Naive B cell (primary cell): Measurements from ENCODE around the gene UCP2. TPM values are rescaled to one million over a fixed set of nuclear protein-coding genes. Genes with fewer than 3 reads are reported as not detected.

Source experiments
- ATAC-seq, 2 donors: fragments of 150-1000 bp; cut with Tn5 transposase; 2 replicates each; pipeline ENCODE4 v1.10.0; 2021; ENCODE audit warnings: low read depth in 2 of 2, mild to moderate bottlenecking in 2 of 2, moderate library complexity in 2 of 2
- DNase-seq: peaks from one replicate; pipeline ENCODE4 v3.0.0; 2022
- H3K27ac Mint-ChIP-seq, 6 donors: one replicate each; pipeline ENCODE4 v1.8.0; 2020 to 2022; ENCODE audit warnings: mild to moderate bottlenecking in 6 of 6, mixed read lengths in 6 of 6, moderate library complexity in 5 of 6, inconsistent platforms in 2 of 6
- H3K27me3 Mint-ChIP-seq, 3 donors: one replicate each; pipeline ENCODE4 v1.8.0; 2021 to 2022; ENCODE audit warnings: mixed read lengths in 3 of 3, mild to moderate bottlenecking in 1 of 3
- H3K36me3 Mint-ChIP-seq, 2 donors: one replicate each; pipeline ENCODE4 v1.8.0; 2020 to 2022; ENCODE audit warnings: mixed read lengths in 2 of 2, inconsistent platforms in 1 of 2, mild to moderate bottlenecking in 1 of 2
- H3K4me1 Mint-ChIP-seq, 3 donors: one replicate each; pipeline ENCODE4 v1.8.0; 2020 to 2022; ENCODE audit warnings: mixed read lengths in 3 of 3, inconsistent platforms in 1 of 3, mild to moderate bottlenecking in 1 of 3, moderate library complexity in 1 of 3
- H3K4me3 Mint-ChIP-seq, 8 donors: one replicate each; pipeline ENCODE4 v1.8.0; 2020 to 2022; ENCODE audit warnings: mild to moderate bottlenecking in 8 of 8, mixed read lengths in 8 of 8, moderate library complexity in 8 of 8, inconsistent platforms in 2 of 8
- H3K9me3 Mint-ChIP-seq, 7 donors: one replicate each; pipeline ENCODE4 v1.8.0; 2020 to 2022; ENCODE audit warnings: mixed read lengths in 7 of 7, mild to moderate bottlenecking in 5 of 7, inconsistent platforms in 2 of 7, moderate library complexity in 1 of 7
- polyA plus RNA-seq, 6 donors: library from polyadenylated mRNA; unstranded; fragments of 300-500 nt; fragmentation: Illumina TruSeq; gene quantifications; one replicate each; pipeline ENCODE4 v1.2.3, GENCODE V29; 2021; ENCODE audit warnings: low read depth in 6 of 6

The UCP2 gene
- polyA plus RNA-seq, 6 donors from 2014 or later: 1,601 to 2,628 (median 2,020) TPM

- ATAC-seq (peak; percentile 66 to 67), DNase-seq (peak; percentile 97)
- Mint-ChIP-seq H3K4me1 (peaks cover 67 to 74% (median 71%) of the 10 kb centered on the region in 3 donors), H3K36me3 (peaks cover 37 to 56% of the 10 kb centered on the region in 2 donors), H3K27ac (peak overlapping the region; percentile 98 to 100 (median 100)), H3K27me3 (no peaks in the 10 kb centered on the region), H3K9me3 (peaks cover 0 to 2% (median 0%) of the 10 kb centered on the region in 7 donors), H3K4me3 (peak overlapping the region; percentile 91 to 100 (median 98))
These were observed 2.4 kb downstream of the UCP2 start for GRCh38 chr11:73980001-73980961.

GRCh38 chr11:73978576-73979086 lies 4.0 kb downstream of the UCP2 start:
- H3K4me3 Mint-ChIP-seq: peak overlapping the region; percentile 83 to 100 (median 97)
- peaks cover 52 to 67% of the 10 kb centered on the region in 2 donors for H3K36me3 Mint-ChIP-seq
- no peak for ATAC-seq
- H3K9me3 Mint-ChIP-seq: peaks cover 0 to 5% (median 0%) of the 10 kb centered on the region in 7 donors
- H3K27ac Mint-ChIP-seq: peak overlapping the region; percentile 95 to 100 (median 98)
- peaks cover 76 to 82% (median 80%) of the 10 kb centered on the region in 3 donors for H3K4me1 Mint-ChIP-seq
- DNase-seq: no peak
- no peaks in the 10 kb centered on the region for H3K27me3 Mint-ChIP-seq

DNA sequence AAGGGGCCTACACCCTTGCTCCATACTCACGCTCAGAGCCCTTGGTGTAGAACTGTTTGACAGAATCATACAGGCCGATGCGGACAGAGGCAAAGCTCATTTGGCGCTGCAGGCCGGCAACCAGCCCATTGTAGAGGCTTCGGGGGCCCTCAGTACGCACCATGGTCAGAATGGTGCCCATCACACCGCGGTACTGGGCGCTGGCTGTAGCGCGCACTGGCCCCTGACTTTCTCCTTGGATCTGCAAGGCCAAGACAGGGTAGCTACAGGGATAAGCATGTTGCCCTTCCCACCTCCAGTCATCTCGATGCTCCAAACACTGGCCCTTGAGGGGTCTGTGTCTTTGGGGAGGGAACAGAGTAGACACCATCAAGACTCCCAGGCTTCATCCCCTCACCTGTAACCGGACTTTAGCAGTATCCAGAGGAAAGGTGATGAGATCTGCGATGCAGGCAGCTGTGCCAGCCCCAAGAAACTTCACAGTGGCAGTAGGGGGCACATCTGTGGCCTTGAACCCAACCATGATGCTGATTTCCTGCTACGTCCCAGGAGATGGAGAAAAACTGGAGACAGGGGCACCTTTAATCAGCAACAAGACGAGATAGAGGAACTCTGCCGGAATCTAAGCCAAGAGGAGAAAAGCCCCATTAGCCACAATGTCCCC lies 4.7 kb downstream of the UCP2 start:
- Mint-ChIP-seq H3K4me3 (peak overlapping the region; percentile 16 to 100 (median 90)), H3K4me1 (peaks cover 75 to 83% (median 82%) of the 10 kb centered on the region in 3 donors), H3K36me3 (peaks cover 52 to 64% of the 10 kb centered on the region in 2 donors), H3K9me3 (peaks cover 0 to 5% (median 0%) of the 10 kb centered on the region in 7 donors), H3K27ac (peak overlapping the region; percentile 74 to 100 (median 98)), H3K27me3 (no peaks in the 10 kb centered on the region)
- DNase-seq (no peak), ATAC-seq (no peak)

- Mint-ChIP-seq H3K27me3 (no peaks in the 10 kb centered on the region), H3K4me1 (peaks cover 80 to 96% (median 84%) of the 10 kb centered on the region in 3 donors), H3K36me3 (peaks cover 48 to 51% of the 10 kb centered on the region in 2 donors), H3K27ac (peak overlapping the region; percentile 67 to 99 (median 94)), H3K4me3 (peak overlapping the region in 7 of 8 donors; percentile 12 to 65 (median 60)), H3K9me3 (peaks cover 0 to 5% (median 0%) of the 10 kb centered on the region in 7 donors)
- no peak for DNase-seq
- no peak for ATAC-seq
These were observed 6.0 kb downstream of the UCP2 start for GRCh38 chr11:73976451-73977151.

DNA sequence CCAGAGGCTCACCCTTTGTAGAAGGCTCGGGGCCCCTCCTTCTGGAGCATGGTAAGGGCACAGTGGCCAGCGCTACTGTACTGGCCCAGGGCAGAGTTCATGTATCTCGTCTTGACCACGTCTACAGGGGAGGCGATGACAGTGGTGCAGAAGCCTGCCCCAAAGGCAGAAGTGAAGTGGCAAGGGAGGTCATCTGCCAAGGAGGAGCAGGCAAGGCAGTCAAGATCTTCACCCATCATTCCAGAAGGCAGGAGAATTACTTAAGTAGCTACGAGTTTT lies 7.2 kb downstream of the UCP2 start:
- no peaks in the 10 kb centered on the region for H3K27me3 Mint-ChIP-seq
- H3K4me3 Mint-ChIP-seq: peak overlapping the region in 7 of 8 donors; percentile 42 to 89 (median 65)
- no peak for DNase-seq
- H3K36me3 Mint-ChIP-seq: peaks cover 36 to 40% of the 10 kb centered on the region in 2 donors
- peaks cover 78 to 96% (median 86%) of the 10 kb centered on the region in 3 donors for H3K4me1 Mint-ChIP-seq
- H3K27ac Mint-ChIP-seq: peak overlapping the region; percentile 19 to 99 (median 75)
- peaks cover 0 to 5% (median 0%) of the 10 kb centered on the region in 7 donors for H3K9me3 Mint-ChIP-seq
- ATAC-seq: no peak

- ATAC-seq (peak in 1 of 2 donors; percentile 0), DNase-seq (no peak)
- Mint-ChIP-seq H3K27ac (peak overlapping the region; percentile 23 to 99 (median 94)), H3K4me1 (peaks cover 78 to 96% (median 86%) of the 10 kb centered on the region in 3 donors), H3K27me3 (no peaks in the 10 kb centered on the region), H3K4me3 (peak overlapping the region; percentile 43 to 87 (median 66)), H3K36me3 (peaks cover 30 to 38% of the 10 kb centered on the region in 2 donors), H3K9me3 (peaks cover 0 to 5% (median 0%) of the 10 kb centered on the region in 7 donors)
These were observed 7.8 kb downstream of the UCP2 start for GRCh38 chr11:73974604-73975478.

- no peak for DNase-seq
- peak; percentile 2 to 5 for ATAC-seq
- peak overlapping the region; percentile 2 to 80 (median 56) for H3K4me3 Mint-ChIP-seq
- H3K27me3 Mint-ChIP-seq: no peaks in the 10 kb centered on the region
- H3K27ac Mint-ChIP-seq: peak overlapping the region; percentile 81 to 99 (median 96)
- H3K9me3 Mint-ChIP-seq: peaks cover 0 to 5% (median 0%) of the 10 kb centered on the region in 7 donors
- peaks cover 27 to 31% of the 10 kb centered on the region in 2 donors for H3K36me3 Mint-ChIP-seq
- H3K4me1 Mint-ChIP-seq: peaks cover 85 to 100% (median 95%) of the 10 kb centered on the region in 3 donors
These were observed 9.8 kb downstream of the UCP2 start for GRCh38 chr11:73972620-73973449.

DNA sequence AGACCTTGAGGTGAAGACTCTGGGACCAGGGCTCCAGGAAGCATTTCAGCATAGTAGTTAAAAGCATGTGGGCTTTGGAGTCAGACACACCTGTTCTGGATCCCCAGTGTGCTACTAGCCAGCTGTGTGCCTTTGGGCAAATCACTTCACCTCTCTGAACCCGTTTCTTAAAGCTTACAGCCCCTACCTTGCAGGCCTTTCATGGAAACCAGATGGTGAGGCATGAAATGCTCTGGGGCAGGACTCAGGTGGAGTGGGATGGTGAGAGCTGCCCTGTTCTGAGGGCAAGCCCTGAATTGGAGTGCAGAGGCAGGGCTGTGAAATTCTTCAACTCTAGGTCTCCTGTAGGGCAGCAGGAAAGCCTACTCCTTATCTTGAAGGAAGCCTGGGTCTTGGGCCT lies 10.5 kb downstream of the UCP2 start:
- Mint-ChIP-seq H3K4me3 (peak overlapping the region in 5 of 8 donors; percentile 6 to 65 (median 53)), H3K27me3 (no peaks in the 10 kb centered on the region), H3K27ac (peak overlapping the region; percentile 51 to 99 (median 94)), H3K36me3 (peaks cover 22 to 28% of the 10 kb centered on the region in 2 donors), H3K4me1 (peaks cover 80 to 96% (median 92%) of the 10 kb centered on the region in 3 donors), H3K9me3 (peaks cover 0 to 5% (median 0%) of the 10 kb centered on the region in 7 donors)
- DNase-seq: no peak
- no peak for ATAC-seq

DNA sequence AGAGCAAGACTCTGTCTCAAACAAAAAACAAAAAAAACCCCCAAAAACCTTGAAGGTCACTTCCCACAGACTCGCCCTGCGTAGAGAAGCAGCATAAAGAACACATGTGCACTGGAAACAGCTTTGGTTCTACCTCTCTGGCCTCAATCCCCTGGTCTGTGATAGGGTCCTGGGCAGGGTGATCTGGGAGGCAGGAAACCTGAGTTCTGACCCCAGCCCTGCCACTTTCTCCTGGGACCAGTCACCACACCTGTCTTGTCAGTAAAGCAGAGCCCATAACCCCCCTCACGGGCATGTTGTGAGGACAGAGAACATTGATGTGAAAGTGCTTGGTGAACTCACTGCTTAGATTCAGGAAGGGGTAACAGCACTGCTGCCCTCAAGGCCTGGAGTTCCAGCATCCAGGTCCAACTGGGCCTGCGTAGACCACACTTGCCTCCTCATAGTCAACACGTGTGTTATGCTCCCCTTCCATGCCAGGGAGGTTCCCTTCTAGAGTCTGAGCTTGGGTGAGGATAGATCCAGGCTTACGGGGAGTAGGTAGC lies 11.4 kb downstream of the UCP2 start:
- Mint-ChIP-seq H3K4me1 (peaks cover 72 to 87% (median 87%) of the 10 kb centered on the region in 3 donors), H3K9me3 (peaks cover 0 to 5% (median 0%) of the 10 kb centered on the region in 7 donors), H3K27ac (peak overlapping the region; percentile 86 to 99 (median 92)), H3K27me3 (no peaks in the 10 kb centered on the region), H3K36me3 (peaks cover 18 to 19% of the 10 kb centered on the region in 2 donors), H3K4me3 (peak overlapping the region in 6 of 8 donors; percentile 37 to 70 (median 53))
- DNase-seq: no peak
- ATAC-seq: peak in 1 of 2 donors; percentile 12

DNA sequence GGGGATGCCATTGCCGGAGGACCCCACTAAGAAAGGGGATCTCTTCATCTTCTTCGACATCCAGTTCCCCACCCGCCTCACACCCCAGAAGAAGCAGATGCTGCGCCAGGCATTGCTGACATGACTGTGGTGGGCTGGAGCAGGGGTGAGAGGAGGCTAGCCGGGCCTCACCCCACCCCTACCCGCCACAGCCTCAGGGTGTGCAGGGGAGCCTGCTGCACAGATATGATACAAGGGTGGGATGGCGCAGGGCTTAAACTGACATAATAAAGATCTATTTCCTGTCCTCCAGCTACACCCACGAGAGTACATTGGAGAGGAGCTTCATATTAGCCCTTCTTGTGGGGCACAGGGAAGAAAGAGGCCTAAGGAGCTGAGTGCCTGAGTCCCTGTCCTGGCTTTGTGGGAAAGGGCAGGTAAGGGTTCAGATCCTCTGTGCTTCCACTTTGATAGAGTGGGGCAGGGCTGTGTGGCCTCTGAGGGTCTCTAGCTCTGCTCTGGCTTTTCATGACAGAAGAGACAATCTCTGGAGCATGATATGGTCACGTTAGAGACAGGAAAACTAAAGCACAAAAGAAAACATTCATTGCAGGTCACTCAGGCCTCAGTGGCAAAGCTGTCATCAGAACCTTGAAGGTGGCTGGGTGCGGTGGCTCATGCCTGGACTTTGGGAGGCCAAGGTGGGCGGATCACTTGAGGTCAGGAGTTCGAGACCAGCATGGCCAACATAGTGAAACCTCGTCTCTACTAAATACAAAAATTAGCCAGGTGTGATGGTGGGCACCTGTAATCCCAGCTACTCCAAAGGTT lies 12.4 kb downstream of the UCP2 start:
- H3K36me3 Mint-ChIP-seq: peaks cover 11 to 15% of the 10 kb centered on the region in 2 donors
- no peaks in the 10 kb centered on the region for H3K27me3 Mint-ChIP-seq
- peaks cover 65 to 81% (median 79%) of the 10 kb centered on the region in 3 donors for H3K4me1 Mint-ChIP-seq
- peak in 1 of 2 donors; percentile 4 for ATAC-seq
- peaks cover 0 to 2% (median 0%) of the 10 kb centered on the region in 7 donors for H3K9me3 Mint-ChIP-seq
- H3K4me3 Mint-ChIP-seq: peak overlapping the region in 7 of 8 donors; percentile 9 to 79 (median 56)
- DNase-seq: no peak
- H3K27ac Mint-ChIP-seq: peak overlapping the region; percentile 44 to 99 (median 86)
